ENCODE data around the gene IRF5.
"Not testable (repeated sequence)": the region's sequence is repeated elsewhere in the genome, so short reads cannot be mapped to it uniquely, and the experiment has no call there.

Gene IRF5

GRCh38 chr7:128968624-128969023, 30.9 kb downstream of the IRF5 start:
- DNase-seq (ENCODE audit: low spot score): no peak

- DNase-seq (ENCODE audit: low spot score): no peak
Measured at GRCh38 chr7:128974241-128974934, 36.7 kb downstream of the IRF5 start.

- no peak for DNase-seq (ENCODE audit: low spot score)
Measured at GRCh38 chr7:128982105-128982504, 44.4 kb downstream of the IRF5 start.

GRCh38 chr7:128985660-128986059, 47.9 kb downstream of the IRF5 start:
- no peak for DNase-seq (ENCODE audit: low spot score)

GRCh38 chr7:128986609-128987008, 48.9 kb downstream of the IRF5 start:
- no peak for DNase-seq (ENCODE audit: low spot score)

GRCh38 chr7:128988372-128988771, 50.6 kb downstream of the IRF5 start:
- no peak for DNase-seq (ENCODE audit: low spot score)

GRCh38 chr7:128989961-128990360, 52.2 kb downstream of the IRF5 start:
- DNase-seq (ENCODE audit: low spot score): no peak

GRCh38 chr7:128993419-128993818, 55.7 kb downstream of the IRF5 start:
- DNase-seq (ENCODE audit: low spot score): no peak

GRCh38 chr7:128994560-128994959, 56.8 kb downstream of the IRF5 start:
- not testable (repeated sequence) for DNase-seq (ENCODE audit: low spot score)

- DNase-seq (ENCODE audit: low spot score): no peak
Measured at GRCh38 chr7:128997181-128997580, 59.5 kb downstream of the IRF5 start.
